ENCODE data around the gene NDUFAF8.
A peak's percentile ranks its signal among the peaks of the same experiment; 100 is the strongest.

Gene NDUFAF8

GRCh38 chr17:81257533-81257932 lies 18.4 kb downstream of the NDUFAF8 start:
- Mint-ChIP-seq H3K36me3 (ENCODE audit: low read depth) (peaks cover 2% of the 10 kb centered on the region), H3K4me3 (no peak overlapping the region), H3K27ac (peak overlapping the region; percentile 54), H3K27me3 (ENCODE audit: low read depth, poor library complexity) (peaks cover 6% of the 10 kb centered on the region), H3K9me3 (no peaks in the 10 kb centered on the region), H3K4me1 (peaks cover 59% of the 10 kb centered on the region)
- no peak for TF ChIP-seq CTCF (IDR thresholded peaks at IDR 0.05)
- DNase-seq: no peak

DNA sequence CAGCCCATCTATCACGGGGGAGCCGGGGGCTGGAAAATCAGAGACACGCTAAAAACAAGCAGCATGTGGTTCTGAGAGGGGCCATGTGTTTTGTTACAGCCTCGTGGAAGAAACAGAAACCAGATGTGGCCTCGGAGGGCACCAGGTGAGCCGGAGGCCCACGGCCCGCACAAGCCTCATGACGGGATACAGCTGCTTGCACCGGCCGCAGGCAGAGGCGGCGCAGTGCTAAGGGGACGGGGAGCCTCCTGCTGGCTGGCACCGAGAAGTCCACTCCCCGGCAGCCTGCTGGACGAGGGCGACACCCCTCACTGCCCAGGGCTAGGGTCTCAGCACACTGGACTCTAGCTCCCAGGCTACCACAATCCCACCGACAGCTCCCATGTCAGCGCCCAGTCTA lies 19.2 kb downstream of the NDUFAF8 start:
- Mint-ChIP-seq H3K4me3 (no peak overlapping the region), H3K27ac (peak overlapping the region; percentile 57), H3K36me3 (ENCODE audit: low read depth) (peaks cover 5% of the 10 kb centered on the region), H3K4me1 (peaks cover 51% of the 10 kb centered on the region), H3K27me3 (ENCODE audit: low read depth, poor library complexity) (peaks cover 6% of the 10 kb centered on the region), H3K9me3 (no peaks in the 10 kb centered on the region)
- DNase-seq: peak; percentile 72
- TF ChIP-seq CTCF (IDR thresholded peaks at IDR 0.05): peak; percentile 53

GRCh38 chr17:81259058-81259605 lies 20.0 kb downstream of the NDUFAF8 start:
- peaks cover 44% of the 10 kb centered on the region for H3K4me1 Mint-ChIP-seq
- peaks cover 2% of the 10 kb centered on the region for H3K27me3 Mint-ChIP-seq (ENCODE audit: low read depth, poor library complexity)
- no peak overlapping the region for H3K4me3 Mint-ChIP-seq
- no peak for TF ChIP-seq CTCF (IDR thresholded peaks at IDR 0.05)
- no peaks in the 10 kb centered on the region for H3K9me3 Mint-ChIP-seq
- H3K36me3 Mint-ChIP-seq (ENCODE audit: low read depth): peaks cover 5% of the 10 kb centered on the region
- no peak overlapping the region for H3K27ac Mint-ChIP-seq
- no peak for DNase-seq

GRCh38 chr17:81260171-81260570 lies 21.1 kb downstream of the NDUFAF8 start:
- Mint-ChIP-seq H3K9me3 (no peaks in the 10 kb centered on the region), H3K4me1 (peaks cover 36% of the 10 kb centered on the region), H3K36me3 (ENCODE audit: low read depth) (peaks cover 6% of the 10 kb centered on the region), H3K27me3 (ENCODE audit: low read depth, poor library complexity) (peaks cover 2% of the 10 kb centered on the region), H3K27ac (no peak overlapping the region), H3K4me3 (no peak overlapping the region)
- no peak for TF ChIP-seq CTCF (IDR thresholded peaks at IDR 0.05)
- DNase-seq: no peak

DNA sequence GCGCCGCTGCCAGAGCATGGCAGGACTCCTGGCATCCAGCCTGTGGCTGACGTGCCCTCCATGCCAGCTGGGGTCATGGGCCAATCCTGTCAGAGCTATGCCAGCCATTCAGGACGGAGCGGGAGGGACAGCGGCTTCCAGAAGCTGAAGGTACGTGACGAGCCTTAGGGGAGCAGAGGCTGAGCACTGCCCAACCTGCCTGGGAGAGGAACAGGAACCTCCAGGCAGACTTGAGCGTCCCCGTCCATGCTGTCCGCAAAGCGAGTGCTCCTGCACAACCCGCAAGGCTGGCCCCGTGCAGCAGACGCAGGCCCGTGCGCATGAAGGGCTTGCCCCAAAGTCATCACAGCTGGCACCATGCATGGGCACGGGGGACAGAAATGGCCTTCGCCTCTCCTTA lies 21.5 kb downstream of the NDUFAF8 start:
- TF ChIP-seq CTCF (IDR thresholded peaks at IDR 0.05): no peak
- no peaks in the 10 kb centered on the region for H3K9me3 Mint-ChIP-seq
- no peak overlapping the region for H3K27ac Mint-ChIP-seq
- H3K4me3 Mint-ChIP-seq: no peak overlapping the region
- DNase-seq: no peak
- peaks cover 2% of the 10 kb centered on the region for H3K27me3 Mint-ChIP-seq (ENCODE audit: low read depth, poor library complexity)
- peaks cover 11% of the 10 kb centered on the region for H3K36me3 Mint-ChIP-seq (ENCODE audit: low read depth)
- peaks cover 36% of the 10 kb centered on the region for H3K4me1 Mint-ChIP-seq

- H3K9me3 Mint-ChIP-seq: no peaks in the 10 kb centered on the region
- DNase-seq: no peak
- H3K4me3 Mint-ChIP-seq: no peak overlapping the region
- peaks cover 16% of the 10 kb centered on the region for H3K36me3 Mint-ChIP-seq (ENCODE audit: low read depth)
- H3K27me3 Mint-ChIP-seq (ENCODE audit: low read depth, poor library complexity): peaks cover 2% of the 10 kb centered on the region
- peaks cover 36% of the 10 kb centered on the region for H3K4me1 Mint-ChIP-seq
- no peak for TF ChIP-seq CTCF (IDR thresholded peaks at IDR 0.05)
- H3K27ac Mint-ChIP-seq: no peak overlapping the region
These were observed 22.0 kb downstream of the NDUFAF8 start for GRCh38 chr17:81261096-81261495.

Measured in nephron progenitor cell (in vitro differentiated cells).